Measurements from ENCODE around the gene BARX1.

The BARX1 gene

DNA sequence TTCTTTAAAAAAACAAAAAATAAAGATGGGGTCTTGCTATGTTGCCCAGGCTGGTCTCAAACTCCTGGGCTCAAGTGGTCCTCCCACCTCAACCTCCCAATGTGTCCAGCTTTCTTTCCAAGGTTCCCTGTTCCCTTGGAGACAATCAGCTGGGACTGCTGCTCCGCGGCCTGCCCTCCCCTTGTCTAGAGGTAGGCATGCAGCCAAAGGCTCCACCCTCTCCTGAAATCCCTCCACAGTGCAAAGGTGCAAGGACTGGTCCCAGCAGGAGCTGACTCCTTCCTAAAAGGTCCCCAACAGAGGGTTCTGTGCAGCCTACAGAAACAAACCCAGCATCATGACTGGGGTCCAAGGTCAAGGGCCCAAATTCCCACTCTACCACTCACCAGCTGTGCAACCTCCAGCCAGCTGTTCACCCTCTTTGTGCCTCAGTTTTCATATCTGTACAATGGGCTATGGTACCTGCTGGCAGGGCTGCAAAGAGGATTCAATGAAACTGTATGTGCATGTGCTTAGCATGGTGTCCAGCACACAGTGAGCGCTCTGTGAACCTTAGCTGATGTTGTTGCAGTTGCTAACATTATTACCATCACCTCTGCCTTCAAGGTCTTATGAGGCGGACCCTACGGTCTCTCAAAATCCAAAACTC, 47.5 kb downstream of the BARX1 start:
- no peak for TF ChIP-seq CTCF (conservative IDR thresholded peaks at IDR 0.05; ENCODE audit: low read length)
- no peak for DNase-seq (ENCODE audit: low read depth)
- no peak overlapping the region for H3K4me3 ChIP-seq (ENCODE audit: low read length)

DNA sequence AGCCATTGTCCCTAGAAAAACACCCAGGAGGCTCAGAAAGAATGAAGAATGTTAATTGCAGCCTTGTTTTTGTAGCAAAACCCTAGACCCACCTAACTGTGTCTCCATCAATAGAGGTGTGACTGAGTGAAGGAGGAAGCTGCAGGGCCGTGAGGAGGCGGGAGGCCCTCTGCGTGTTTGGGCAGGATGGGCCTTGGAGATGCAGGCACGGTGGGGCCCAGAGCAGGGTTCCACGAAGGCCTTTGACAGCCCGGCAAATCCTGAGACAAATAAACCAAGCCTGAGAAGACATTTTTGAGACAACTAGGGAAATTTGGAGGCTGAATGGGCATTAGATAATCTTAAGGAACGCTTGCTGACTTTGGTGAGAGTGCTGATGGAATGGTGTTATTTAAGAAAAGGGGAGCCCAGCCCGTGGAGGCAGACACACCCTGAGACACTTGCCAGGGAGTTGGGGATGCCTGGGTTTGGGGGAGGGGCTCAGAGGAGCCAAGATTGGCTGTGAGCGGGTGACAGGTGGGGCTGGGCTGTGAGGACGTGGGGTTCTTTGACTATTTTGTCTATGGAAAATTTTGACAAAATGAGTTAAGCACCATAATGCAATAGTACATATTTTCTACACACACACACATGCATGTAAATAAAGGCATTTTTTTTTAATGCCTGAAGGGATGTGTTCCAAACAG, 48.8 kb downstream of the BARX1 start:
- no peak overlapping the region for H3K4me3 ChIP-seq (ENCODE audit: low read length)
- DNase-seq (ENCODE audit: low read depth) = no peak
- TF ChIP-seq CTCF (conservative IDR thresholded peaks at IDR 0.05; ENCODE audit: low read length) = no peak

DNA sequence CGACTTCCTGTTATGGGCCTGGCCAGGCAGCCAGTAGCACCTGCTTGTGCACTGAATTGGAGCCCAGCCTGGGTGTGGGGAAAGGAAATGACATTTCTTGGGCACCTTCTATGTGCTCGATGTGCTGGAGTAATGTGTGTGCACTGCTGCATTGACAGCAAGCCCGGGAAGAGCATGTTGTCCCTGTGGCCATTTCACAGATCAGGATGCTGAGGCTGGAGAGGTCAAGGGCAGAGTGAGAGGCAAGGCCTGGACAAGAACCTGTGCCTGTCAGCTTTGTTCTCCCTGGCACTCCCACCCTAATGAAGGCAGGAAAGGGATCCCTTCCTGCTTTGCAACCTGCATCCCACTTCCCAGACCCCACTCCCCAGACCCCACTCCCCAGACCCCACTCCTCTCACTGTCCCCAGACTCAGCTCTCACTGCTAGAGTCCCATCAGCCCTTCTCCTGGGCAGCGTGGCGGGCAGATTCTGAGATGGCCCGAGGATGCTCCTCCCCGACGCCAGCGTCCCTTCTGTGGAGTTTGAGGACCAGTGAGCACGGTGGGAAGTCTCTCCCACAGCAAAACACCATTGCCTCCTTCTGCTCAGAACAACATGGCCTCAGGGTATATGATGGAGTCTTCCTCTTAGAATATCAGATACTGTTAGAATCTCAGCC, 49.6 kb downstream of the BARX1 start:
- no peak for TF ChIP-seq CTCF (conservative IDR thresholded peaks at IDR 0.05; ENCODE audit: low read length)
- no peak for DNase-seq (ENCODE audit: low read depth)
- H3K4me3 ChIP-seq (ENCODE audit: low read length) = no peak overlapping the region

DNA sequence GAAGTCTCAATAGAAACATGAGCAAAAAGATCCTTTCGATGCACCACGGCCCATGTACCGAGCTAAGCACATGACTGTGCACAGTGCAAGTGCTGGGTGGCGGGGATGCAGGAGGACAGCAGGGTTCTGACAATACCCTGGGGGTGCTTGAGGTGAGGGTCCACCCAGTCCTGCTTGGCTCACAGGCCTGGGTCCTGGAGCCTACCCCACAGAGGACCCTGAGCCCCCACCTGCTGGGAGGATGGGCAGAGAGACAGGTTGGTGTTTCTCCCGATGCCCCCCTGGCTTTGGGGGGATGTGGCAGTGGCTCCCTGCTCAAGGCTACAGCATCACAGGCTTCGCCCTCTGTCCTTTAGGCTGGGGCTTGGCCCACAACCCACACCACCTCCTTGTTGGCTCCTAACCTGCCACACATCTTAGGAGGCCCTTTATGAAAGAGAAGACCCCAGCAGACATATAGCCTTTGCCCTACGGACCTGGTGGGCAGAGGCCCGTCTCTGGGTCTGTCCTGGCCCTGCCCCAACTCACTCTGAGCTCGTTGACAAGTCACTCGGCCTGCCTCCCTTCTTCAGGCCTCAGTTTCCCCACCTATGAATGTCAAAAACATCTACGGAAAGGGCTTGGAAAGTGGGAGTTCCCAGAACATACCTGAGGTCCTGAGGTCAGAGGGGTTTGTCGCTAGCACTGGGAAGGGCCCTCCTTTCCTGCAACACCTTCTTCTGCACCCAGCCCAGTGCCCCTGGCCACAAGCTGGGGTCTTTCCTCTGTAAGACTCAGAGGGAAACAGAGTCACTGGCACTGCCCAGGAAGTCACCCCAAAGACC, 50.3 kb downstream of the BARX1 start:
- no peak overlapping the region for H3K4me3 ChIP-seq (ENCODE audit: low read length)
- TF ChIP-seq CTCF (conservative IDR thresholded peaks at IDR 0.05; ENCODE audit: low read length) = no peak
- DNase-seq (ENCODE audit: low read depth) = no peak

- H3K4me3 ChIP-seq (ENCODE audit: low read length) = no peak overlapping the region
- TF ChIP-seq CTCF (conservative IDR thresholded peaks at IDR 0.05; ENCODE audit: low read length) = no peak
- DNase-seq (ENCODE audit: low read depth) = no peak
These were observed 51.1 kb downstream of the BARX1 start for GRCh38 chr9:93903886-93904648.

- TF ChIP-seq CTCF (conservative IDR thresholded peaks at IDR 0.05; ENCODE audit: low read length) = no peak
- H3K4me3 ChIP-seq (ENCODE audit: low read length) = no peak overlapping the region
- no peak for DNase-seq (ENCODE audit: low read depth)
These were observed 52.1 kb downstream of the BARX1 start for GRCh38 chr9:93902780-93903655.
